HCT116 (cell line): ENCODE results near the gene MINDY1. TPM values are rescaled to one million over a fixed set of nuclear protein-coding genes. Genes with fewer than 3 reads are reported as not detected.

Source experiments
- ATAC-seq: fragments of 200-7000 bp; cut with Tn5 transposase; 2 replicates; pipeline ENCODE4 v1.9.1; 2020; ENCODE audit warnings: mild to moderate bottlenecking, moderate library complexity
- BruUV-seq: library from RNA; stranded (reverse); fragments of 400-500 nt; replicated peaks from 2 replicates; lab custom pipeline; 2021; lab: Mats Ljungman, UMichigan
- CTCF ChIA-PET: fragments of 300-600 bp; sonication (Branson Sonifier 250); formaldehyde crosslinking; loops from one replicate; lab custom pipeline; 2021; ENCODE audit warnings: antibody characterized with exemption; lab: Charles Lee
- POLR2A ChIA-PET: fragments of 300-600, 350-600 bp; sonication (Branson Sonifier 250); formaldehyde crosslinking; loops from one replicate; lab custom pipeline; 2021; ENCODE audit warnings: antibody characterized with exemption; lab: Charles Lee
- RAD21 ChIA-PET, 2 experiments: fragments of 300-600 bp; sonication (Branson Sonifier 250); formaldehyde crosslinking; loops; one replicate each; lab custom pipeline; 2023; ENCODE audit warnings: low total read pairs in 2 of 2; ENCODE audit not compliant: uncharacterized antibody in 2 of 2, unreplicated experiment in 2 of 2, low non-redundant PET in 1 of 2; lab: Charles Lee
- DNase-seq: peaks from one replicate; pipeline ENCODE4 v3.0.0-alpha.2; 2010; ENCODE audit warnings: low read depth, low spot score
- H2AFZ ChIP-seq: fragments of 200-600 bp; shearing (Covaris generic), sonication (generic); 2 replicates; pipeline ENCODE4 v1.6.1; 2017; ENCODE audit warnings: low read depth, mixed run types, mixed read lengths, antibody characterized with exemption, low read length; ENCODE audit not compliant: poor library complexity, severe bottlenecking
- H3K27ac ChIP-seq: 2 replicates; pipeline ENCODE4 v1.5.1; 2012; ENCODE audit warnings: low read depth, low read length
- H3K27me3 ChIP-seq: fragments of 200-600 bp; sonication (generic); 2 replicates; pipeline ENCODE4 v1.6.1; 2016; ENCODE audit warnings: mixed run types, low read length, mixed read lengths; ENCODE audit not compliant: insufficient read depth
- H3K36me3 ChIP-seq, 2 experiments: fragments of 200-500 bp in 1 of 2; fragments of 200-600 bp in 1 of 2; sonication (Bioruptor generic) in 1 of 2; sonication (generic) in 1 of 2; 2 replicates each; pipeline versions ENCODE4 v1.5.1 to v1.6.1; 2014 to 2016; ENCODE audit warnings: low read length in 2 of 2, inconsistent platforms in 1 of 2, mixed read lengths in 1 of 2, mixed run types in 1 of 2; ENCODE audit not compliant: insufficient read depth in 2 of 2, control insufficient read depth in 1 of 2
- H3K4me1 ChIP-seq, 2 experiments: fragments of 200-600 bp in 1 of 2; sonication (generic) in 1 of 2; 2 replicates each; pipeline versions ENCODE4 v1.5.1 to v1.6.1; 2012 to 2017; ENCODE audit warnings: low read length in 2 of 2, inconsistent platforms in 1 of 2, mild to moderate bottlenecking in 1 of 2, mixed read lengths in 1 of 2, mixed run types in 1 of 2, moderate library complexity in 1 of 2; ENCODE audit not compliant: insufficient read depth in 2 of 2, control insufficient read depth in 1 of 2
- H3K4me2 ChIP-seq: fragments of 200-600 bp; sonication (generic); 2 replicates; pipeline ENCODE4 v1.6.1; 2017; ENCODE audit warnings: mixed run types, low read length, mixed read lengths
- H3K4me3 ChIP-seq, 2 experiments: fragments of 200-600 bp in 1 of 2; sonication (generic) in 1 of 2; replicated peaks in 1 of 2; 2 replicates each; pipeline ENCODE4 v1.5.1; 2011 to 2016; ENCODE audit warnings: low read length in 2 of 2, control low read depth in 1 of 2, low read depth in 1 of 2, mild to moderate bottlenecking in 1 of 2, mixed read lengths in 1 of 2, mixed run types in 1 of 2
- H3K79me2 ChIP-seq: fragments of 200-600 bp; sonication (generic); 2 replicates; pipeline ENCODE4 v1.6.1; 2017; ENCODE audit warnings: mild to moderate bottlenecking, mixed run types, low read length, moderate library complexity, mixed read lengths; ENCODE audit not compliant: insufficient read depth
- H3K9ac ChIP-seq: fragments of 200-600 bp; sonication (generic); 2 replicates; pipeline ENCODE4 v1.6.1; 2016; ENCODE audit warnings: low read length, mixed read lengths
- H3K9me2 ChIP-seq: fragments of 200-600 bp; sonication (generic), shearing (Covaris generic); 2 replicates; pipeline ENCODE4 v1.6.1; 2017; ENCODE audit warnings: mixed run types, mild to moderate bottlenecking, moderate library complexity; ENCODE audit not compliant: insufficient read depth
- H3K9me3 ChIP-seq, 2 experiments: fragments of 200-500 bp in 1 of 2; fragments of 200-600 bp in 1 of 2; sonication (Bioruptor generic) in 1 of 2; sonication (generic) in 1 of 2; 2 replicates each; pipeline ENCODE4 v1.6.1; 2014 to 2017; ENCODE audit warnings: low read length in 2 of 2, mixed read lengths in 2 of 2, inconsistent platforms in 1 of 2, low read depth in 1 of 2, mild to moderate bottlenecking in 1 of 2, mixed run types in 1 of 2, moderate library complexity in 1 of 2; ENCODE audit not compliant: control insufficient read depth in 1 of 2, insufficient read depth in 1 of 2
- H4K20me1 ChIP-seq: fragments of 200-600 bp; sonication (generic), shearing (Covaris generic); 2 replicates; pipeline ENCODE4 v1.6.1; 2017; ENCODE audit warnings: mixed run types, mild to moderate bottlenecking, moderate library complexity; ENCODE audit not compliant: insufficient read depth
- CTCF ChIP-seq, 3 experiments: fragments of 200-600 bp in 1 of 3; sonication (generic) in 1 of 3; IDR thresholded peaks in 2 of 3; conservative IDR thresholded peaks in 1 of 3; 2 replicates each; pipeline ENCODE4 v1.5.1; 2012 to 2017; ENCODE audit warnings: low read depth in 2 of 3, low read length in 2 of 3, antibody characterized with exemption in 1 of 3, borderline replicate concordance in 1 of 3, control low read depth in 1 of 3, mild to moderate bottlenecking in 1 of 3, mixed read lengths in 1 of 3, mixed run types in 1 of 3, moderate library complexity in 1 of 3; ENCODE audit not compliant: insufficient read depth in 1 of 3
- EZH2phosphoT487 ChIP-seq: fragments of 200-600 bp; IDR thresholded peaks from 2 replicates; pipeline ENCODE4 v1.6.1; 2018; ENCODE audit warnings: antibody characterized with exemption, borderline replicate concordance
- RAD21 ChIP-seq: IDR thresholded peaks from 2 replicates; pipeline ENCODE4 v1.6.1; 2012; ENCODE audit warnings: low read depth, mild to moderate bottlenecking
- YY1 ChIP-seq: IDR thresholded peaks from 2 replicates; pipeline ENCODE4 v1.6.1; 2011; ENCODE audit warnings: low read length, low read depth, moderate library complexity, mild to moderate bottlenecking; ENCODE audit not compliant: insufficient replicate concordance; ENCODE audit errors: extremely low read depth
- ZNF274 ChIP-seq: fragments of 200-500 bp; sonication (Bioruptor generic); IDR thresholded peaks from 2 replicates; pipeline ENCODE4 v1.6.1; 2014; ENCODE audit warnings: mild to moderate bottlenecking, low read depth, low read length, inconsistent platforms
- intact Hi-C: fragments of 100-400 bp; cut with micrococcal nuclease; formaldehyde crosslinking; loops from 2 replicates; pipeline ENCODE4 v1.10.0; 2022
- total RNA-seq: library from RNA; stranded (reverse); gene quantifications from one replicate; pipeline ENCODE4 v1.2.1, GENCODE V29; 2021; ENCODE audit not compliant: unreplicated experiment
- TF ChIP-seq, protein P1 (sequence below): IDR thresholded peaks from 2 replicates; pipeline ENCODE4 v1.6.1; 2012

MINDY1 gene
- total RNA-seq, 1 experiment from 2014 or later: 1.2 TPM

DNA sequence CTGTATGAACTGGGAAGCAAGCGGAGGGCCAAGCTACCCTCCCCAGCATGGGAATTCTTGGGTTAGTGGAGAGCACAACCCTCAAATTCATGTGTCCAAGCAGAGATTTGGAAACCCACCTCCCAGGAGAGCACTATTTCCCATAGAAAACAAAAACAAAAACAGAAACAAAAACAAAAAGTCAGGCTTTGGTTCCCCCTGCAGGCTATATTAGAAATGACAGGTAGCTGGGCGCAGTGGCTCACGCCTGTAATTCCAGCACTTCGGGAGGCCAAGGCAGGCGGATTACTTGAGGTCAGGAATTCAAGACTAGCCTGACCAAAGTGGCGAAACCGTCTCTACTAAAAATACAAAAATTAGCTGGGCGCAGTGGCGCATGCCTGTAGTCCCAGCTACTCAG is 10.8 kb downstream of the MINDY1 start:
- no peak for DNase-seq
- no TSS peak for BruUV-seq
- peaks cover 6 to 37% of the 10 kb centered on the region in 2 experiments; a peak in 3 of 4 replicates for H3K4me1 ChIP-seq
- TF ChIP-seq EZH2phosphoT487 (no peak), ZNF274 (no peak), CTCF (IDR thresholded peaks at IDR 0.05 in 2 of 3, conservative IDR thresholded peaks at IDR 0.05 in 1 of 3; ENCODE audit: borderline replicate concordance in 1 of 3, insufficient read depth in 1 of 3, low read depth in 2 of 3, low read length in 2 of 3) (peak; percentile 61 to 85 (median 76); a peak in 5 of 6 replicates), YY1 (no peak), RAD21 (peak; percentile 87)
- TF ChIP-seq, protein P1, sequence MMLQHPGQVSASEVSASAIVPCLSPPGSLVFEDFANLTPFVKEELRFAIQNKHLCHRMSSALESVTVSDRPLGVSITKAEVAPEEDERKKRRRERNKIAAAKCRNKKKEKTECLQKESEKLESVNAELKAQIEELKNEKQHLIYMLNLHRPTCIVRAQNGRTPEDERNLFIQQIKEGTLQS: no peak
- TF ChIP-seq, all 23 proteins: peak for 2
- peak overlapping the region; percentile 46 for H3K4me2 ChIP-seq
- no peaks in the 10 kb centered on the region for H3K27me3 ChIP-seq
- no peaks in the 10 kb centered on the region for H3K9me2 ChIP-seq
- ChIA-PET RAD21 (interaction anchor here (0.6 to 0.7 kb wide), 3 partner anchors 14 to 510 kb away, joined by 3 to 6 read pairs (median 3); partner anchors contain the start of gene ANXA9 (in 1 of the 2)), CTCF (interaction anchor here (0.6 to 2.4 kb wide), 17 partner anchors 10 to 825 kb away, joined by 3 to 24 read pairs (median 4); partner anchors contain the start of genes ANXA9, CA14, FALEC and GOLPH3L), POLR2A (interaction anchor here (1.4 kb wide), 1 partner anchor 11 kb away, joined by 4 read pairs; the partner anchor contains the start of gene MINDY1)
- no peaks in the 10 kb centered on the region for H3K79me2 ChIP-seq
- peak; percentile 73 for ATAC-seq
- no peaks in the 10 kb centered on the region for H4K20me1 ChIP-seq
- H3K36me3 ChIP-seq: no peaks in the 10 kb centered on the region
- H2AFZ ChIP-seq: no peak overlapping the region
- no peaks in the 10 kb centered on the region for H3K9me3 ChIP-seq
- no peak overlapping the region for H3K27ac ChIP-seq
- intact Hi-C loops: loop anchor here (5.0 kb wide), 3 partner anchors 369 to 739 kb away; partner anchors contain the start of genes CA14 and ENSA
- no peak overlapping the region for H3K4me3 ChIP-seq
- H3K9ac ChIP-seq: no peak overlapping the region
